HepG2 (cell line): ENCODE results near the gene ANGPTL7.

Source experiments
- EZH2 ChIP-seq: conservative IDR thresholded peaks from 2 replicates; pipeline ENCODE4 v1.6.1; 2012; ENCODE audit warnings: mild to moderate bottlenecking, low read depth, low read length, moderate library complexity
- FOXJ3 ChIP-seq: sonication (generic); formaldehyde crosslinking; IDR thresholded peaks from 2 replicates; pipeline ENCODE4 v1.4.0; 2020; ENCODE audit warnings: missing genetic modification reagents, mild to moderate bottlenecking, borderline replicate concordance
- HDAC2 ChIP-seq: sonication (generic); formaldehyde crosslinking; IDR thresholded peaks from 2 replicates; pipeline ENCODE4 v1.4.0; 2020; ENCODE audit warnings: missing genetic modification reagents
- MAFF ChIP-seq: IDR thresholded peaks from 2 replicates; pipeline ENCODE4 v1.6.1; 2011; ENCODE audit warnings: low read depth, low read length, improper control_type of control experiment
- RFXAP ChIP-seq: sonication (generic); formaldehyde crosslinking; IDR thresholded peaks from 2 replicates; pipeline ENCODE4 v1.4.0; 2020; ENCODE audit warnings: missing genetic modification reagents, borderline replicate concordance
- ZFP37 ChIP-seq: sonication (generic); formaldehyde crosslinking; IDR thresholded peaks from 2 replicates; pipeline ENCODE4 v1.4.0; 2020; ENCODE audit warnings: missing genetic modification reagents, borderline replicate concordance
- ZNF253 ChIP-seq: sonication (generic); formaldehyde crosslinking; IDR thresholded peaks from 2 replicates; pipeline ENCODE4 v1.8.0; 2022; ENCODE audit warnings: mild to moderate bottlenecking, missing genetic modification reagents, borderline replicate concordance
- ZNF34 ChIP-seq: sonication (generic); formaldehyde crosslinking; IDR thresholded peaks from 2 replicates; pipeline ENCODE4 v1.4.0; 2020; ENCODE audit warnings: mild to moderate bottlenecking, missing genetic modification reagents, borderline replicate concordance
- ZNF747 ChIP-seq: sonication (generic); formaldehyde crosslinking; IDR thresholded peaks from 2 replicates; pipeline ENCODE4 v1.8.1; 2023; ENCODE audit warnings: missing genetic modification reagents, mild to moderate bottlenecking, borderline replicate concordance
- ZZZ3 ChIP-seq: sonication (generic); formaldehyde crosslinking; IDR thresholded peaks from 2 replicates; pipeline ENCODE4 v1.4.0; 2020; ENCODE audit warnings: missing genetic modification reagents, mild to moderate bottlenecking, borderline replicate concordance
- TF ChIP-seq, protein P1 (sequence below): sonication (generic); formaldehyde crosslinking; IDR thresholded peaks from 2 replicates; pipeline ENCODE4 v1.8.0; 2022; ENCODE audit warnings: mild to moderate bottlenecking, missing genetic modification reagents; ENCODE audit not compliant: insufficient replicate concordance
- TF ChIP-seq, protein P2 (sequence below): sonication (generic); formaldehyde crosslinking; IDR thresholded peaks from 2 replicates; pipeline ENCODE4 v1.4.0; 2020; ENCODE audit warnings: missing genetic modification reagents
- TF ChIP-seq, protein P3 (sequence below): sonication (generic); formaldehyde crosslinking; IDR thresholded peaks from 2 replicates; pipeline ENCODE4 v1.5.0; 2020; ENCODE audit warnings: mild to moderate bottlenecking, missing genetic modification reagents, moderate library complexity
- TF ChIP-seq, protein P4 (sequence below): sonication (generic); formaldehyde crosslinking; IDR thresholded peaks from 2 replicates; pipeline ENCODE4 v1.4.0; 2020; ENCODE audit warnings: missing genetic modification reagents

DNA sequence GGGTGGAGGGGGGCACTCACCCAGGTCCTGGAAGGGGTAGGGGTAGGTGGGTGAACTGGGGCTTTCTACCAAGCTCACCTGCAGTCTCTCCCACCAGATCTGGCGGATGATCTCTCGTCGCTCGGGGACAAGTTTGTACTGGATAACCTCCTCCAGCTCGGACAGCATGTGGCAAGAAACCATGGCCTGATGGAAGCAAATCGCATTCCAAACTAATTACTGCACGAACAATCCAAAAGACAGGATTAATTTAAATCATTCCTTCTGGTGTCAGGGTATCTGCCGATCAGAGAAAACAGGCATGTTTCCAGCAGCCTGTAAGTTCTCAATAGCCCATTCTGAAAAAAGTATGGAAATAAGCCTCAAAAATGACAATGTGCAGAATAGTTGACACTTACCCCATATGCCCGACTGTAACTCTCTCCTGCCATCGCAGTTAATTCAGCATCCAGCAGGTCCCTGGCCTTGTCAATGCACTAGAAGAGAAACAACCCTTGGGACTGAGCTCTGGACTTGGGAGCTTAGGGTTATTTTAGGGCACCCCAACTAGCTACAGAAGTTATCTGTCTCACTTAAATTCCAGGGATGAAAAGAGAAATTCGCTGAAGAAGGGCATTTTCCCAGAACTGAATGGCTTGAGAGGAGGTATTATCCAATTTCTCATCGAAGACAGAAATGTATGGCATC lies 44.4 kb upstream of the ANGPTL7 start:
- TF ChIP-seq MAFF (no peak), RFXAP (no peak), ZNF747 (CRISPR knock-in tag) (no peak), ZZZ3 (no peak), EZH2 (no peak), ZFP37 (CRISPR knock-in tag) (no peak), ZNF34 (no peak), HDAC2 (no peak), FOXJ3 (CRISPR knock-in tag) (no peak), ZNF253 (CRISPR knock-in tag) (no peak)
- TF ChIP-seq, protein P1, sequence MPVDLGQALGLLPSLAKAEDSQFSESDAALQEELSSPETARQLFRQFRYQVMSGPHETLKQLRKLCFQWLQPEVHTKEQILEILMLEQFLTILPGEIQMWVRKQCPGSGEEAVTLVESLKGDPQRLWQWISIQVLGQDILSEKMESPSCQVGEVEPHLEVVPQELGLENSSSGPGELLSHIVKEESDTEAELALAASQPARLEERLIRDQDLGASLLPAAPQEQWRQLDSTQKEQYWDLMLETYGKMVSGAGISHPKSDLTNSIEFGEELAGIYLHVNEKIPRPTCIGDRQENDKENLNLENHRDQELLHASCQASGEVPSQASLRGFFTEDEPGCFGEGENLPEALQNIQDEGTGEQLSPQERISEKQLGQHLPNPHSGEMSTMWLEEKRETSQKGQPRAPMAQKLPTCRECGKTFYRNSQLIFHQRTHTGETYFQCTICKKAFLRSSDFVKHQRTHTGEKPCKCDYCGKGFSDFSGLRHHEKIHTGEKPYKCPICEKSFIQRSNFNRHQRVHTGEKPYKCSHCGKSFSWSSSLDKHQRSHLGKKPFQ (CRISPR knock-in tag): no peak
- TF ChIP-seq, protein P2, sequence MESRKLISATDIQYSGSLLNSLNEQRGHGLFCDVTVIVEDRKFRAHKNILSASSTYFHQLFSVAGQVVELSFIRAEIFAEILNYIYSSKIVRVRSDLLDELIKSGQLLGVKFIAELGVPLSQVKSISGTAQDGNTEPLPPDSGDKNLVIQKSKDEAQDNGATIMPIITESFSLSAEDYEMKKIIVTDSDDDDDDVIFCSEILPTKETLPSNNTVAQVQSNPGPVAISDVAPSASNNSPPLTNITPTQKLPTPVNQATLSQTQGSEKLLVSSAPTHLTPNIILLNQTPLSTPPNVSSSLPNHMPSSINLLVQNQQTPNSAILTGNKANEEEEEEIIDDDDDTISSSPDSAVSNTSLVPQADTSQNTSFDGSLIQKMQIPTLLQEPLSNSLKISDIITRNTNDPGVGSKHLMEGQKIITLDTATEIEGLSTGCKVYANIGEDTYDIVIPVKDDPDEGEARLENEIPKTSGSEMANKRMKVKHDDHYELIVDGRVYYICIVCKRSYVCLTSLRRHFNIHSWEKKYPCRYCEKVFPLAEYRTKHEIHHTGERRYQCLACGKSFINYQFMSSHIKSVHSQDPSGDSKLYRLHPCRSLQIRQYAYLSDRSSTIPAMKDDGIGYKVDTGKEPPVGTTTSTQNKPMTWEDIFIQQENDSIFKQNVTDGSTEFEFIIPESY (CRISPR knock-in tag): no peak
- TF ChIP-seq, protein P3, sequence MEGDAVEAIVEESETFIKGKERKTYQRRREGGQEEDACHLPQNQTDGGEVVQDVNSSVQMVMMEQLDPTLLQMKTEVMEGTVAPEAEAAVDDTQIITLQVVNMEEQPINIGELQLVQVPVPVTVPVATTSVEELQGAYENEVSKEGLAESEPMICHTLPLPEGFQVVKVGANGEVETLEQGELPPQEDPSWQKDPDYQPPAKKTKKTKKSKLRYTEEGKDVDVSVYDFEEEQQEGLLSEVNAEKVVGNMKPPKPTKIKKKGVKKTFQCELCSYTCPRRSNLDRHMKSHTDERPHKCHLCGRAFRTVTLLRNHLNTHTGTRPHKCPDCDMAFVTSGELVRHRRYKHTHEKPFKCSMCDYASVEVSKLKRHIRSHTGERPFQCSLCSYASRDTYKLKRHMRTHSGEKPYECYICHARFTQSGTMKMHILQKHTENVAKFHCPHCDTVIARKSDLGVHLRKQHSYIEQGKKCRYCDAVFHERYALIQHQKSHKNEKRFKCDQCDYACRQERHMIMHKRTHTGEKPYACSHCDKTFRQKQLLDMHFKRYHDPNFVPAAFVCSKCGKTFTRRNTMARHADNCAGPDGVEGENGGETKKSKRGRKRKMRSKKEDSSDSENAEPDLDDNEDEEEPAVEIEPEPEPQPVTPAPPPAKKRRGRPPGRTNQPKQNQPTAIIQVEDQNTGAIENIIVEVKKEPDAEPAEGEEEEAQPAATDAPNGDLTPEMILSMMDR (CRISPR knock-in tag): no peak
- TF ChIP-seq, protein P4, sequence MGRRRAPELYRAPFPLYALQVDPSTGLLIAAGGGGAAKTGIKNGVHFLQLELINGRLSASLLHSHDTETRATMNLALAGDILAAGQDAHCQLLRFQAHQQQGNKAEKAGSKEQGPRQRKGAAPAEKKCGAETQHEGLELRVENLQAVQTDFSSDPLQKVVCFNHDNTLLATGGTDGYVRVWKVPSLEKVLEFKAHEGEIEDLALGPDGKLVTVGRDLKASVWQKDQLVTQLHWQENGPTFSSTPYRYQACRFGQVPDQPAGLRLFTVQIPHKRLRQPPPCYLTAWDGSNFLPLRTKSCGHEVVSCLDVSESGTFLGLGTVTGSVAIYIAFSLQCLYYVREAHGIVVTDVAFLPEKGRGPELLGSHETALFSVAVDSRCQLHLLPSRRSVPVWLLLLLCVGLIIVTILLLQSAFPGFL (CRISPR knock-in tag): no peak
